ENCODE results near the gene GCNT1. TPM values are rescaled to one million over a fixed set of nuclear protein-coding genes. Genes with fewer than 3 reads are reported as not detected.

Gene GCNT1
- total and polyA plus RNA-seq, 2 of the 4 experiments (the other 2 are of a cell fraction) = 12.5 to 46.6 TPM

- no peak overlapping the region for H3K4me2 ChIP-seq (ENCODE audit: low read depth, low read length)
- H3K27me3 ChIP-seq (ENCODE audit: control insufficient read depth, insufficient read depth, low read length) = no peaks in the 10 kb centered on the region
- H4K20me1 ChIP-seq (ENCODE audit: insufficient read depth, low read length) = no peaks in the 10 kb centered on the region
- no TSS peak for BruUV-seq (replicated peaks)
- no peak overlapping the region for H3K56ac ChIP-seq (ENCODE audit: extremely low read depth, insufficient read depth, low read length)
- peak overlapping the region; percentile 68 for H3K4ac ChIP-seq (ENCODE audit: low read depth, low read length)
- no peak for ATAC-seq (ENCODE audit: low read depth)
- H4K91ac ChIP-seq (ENCODE audit: insufficient read depth, low read depth, low read length) = peak overlapping the region; percentile 85
- no peak overlapping the region for H3K27ac ChIP-seq (ENCODE audit: insufficient read depth, low read length)
- WGBS, 2 experiments (ENCODE audit: extremely low coverage in 2 of 2, insufficient read length in 1 of 2) = no CpG with 5 or more reads among the region's 1 CpG
- ChIA-PET CTCF (no interaction called here), POLR2A (ENCODE audit: unreplicated experiment) (no interaction called here)
- peak overlapping the region; percentile 30 to 36; a peak in 2 of 4 replicates for H4K8ac ChIP-seq (ENCODE audit: low read depth in 2 of 2, low read length in 2 of 2)
- H2AFZ ChIP-seq (replicated peaks; ENCODE audit: low read length, poor library complexity) = peak overlapping the region; percentile 52
- H2BK20ac ChIP-seq (ENCODE audit: low read depth, low read length) = peak overlapping the region; percentile 89
- H3K9me3 ChIP-seq (ENCODE audit: control insufficient read depth, insufficient read depth, low read length) = no peaks in the 10 kb centered on the region
- H4K5ac ChIP-seq (ENCODE audit: low read depth, low read length) = peak overlapping the region; percentile 79; the same call in 1 of the 2 replicates
- peak overlapping the region; percentile 89 for H2BK120ac ChIP-seq (ENCODE audit: low read depth, low read length)
- no peak for TF ChIP-seq BHLHE40 (IDR thresholded peaks at IDR 0.05; ENCODE audit: low read depth, low read length)
- TF ChIP-seq USF2 (IDR thresholded peaks at IDR 0.05; ENCODE audit: low read depth, low read length) = no peak
- no peak for TF ChIP-seq RCOR1 (IDR thresholded peaks at IDR 0.05; ENCODE audit: insufficient replicate concordance, low read length)
- no peak for TF ChIP-seq CTCF (conservative IDR thresholded peaks at IDR 0.05; ENCODE audit: low read depth, low read length)
- TF ChIP-seq MXI1 (IDR thresholded peaks at IDR 0.05; ENCODE audit: borderline replicate concordance, low read depth, low read length) = no peak
- TF ChIP-seq MAZ (IDR thresholded peaks at IDR 0.05; ENCODE audit: borderline replicate concordance, low read depth, low read length) = no peak
- TF ChIP-seq ELK1 (IDR thresholded peaks at IDR 0.05; ENCODE audit: borderline replicate concordance, low read depth, low read length) = no peak
- no peak for TF ChIP-seq MAFK (IDR thresholded peaks at IDR 0.05; ENCODE audit: low read depth, low read length)
- TF ChIP-seq CHD1 (IDR thresholded peaks at IDR 0.05; ENCODE audit: low read depth, low read length) = no peak
- TF ChIP-seq FOS (IDR thresholded peaks at IDR 0.05; ENCODE audit: low read depth, low read length) = no peak
- TF ChIP-seq POLR2A (IDR thresholded peaks at IDR 0.05; ENCODE audit: low read depth, low read length) = no peak
- TF ChIP-seq RAD21 (IDR thresholded peaks at IDR 0.05; ENCODE audit: low read length) = no peak
- TF ChIP-seq NFE2L2 (IDR thresholded peaks at IDR 0.05; ENCODE audit: low read depth, low read length) = no peak
- H3K9ac ChIP-seq (ENCODE audit: low read depth, low read length) = no peak overlapping the region
- H2AK5ac ChIP-seq (ENCODE audit: low read depth, low read length) = peak overlapping the region; percentile 77
- H3K9me1 ChIP-seq (ENCODE audit: insufficient read depth, low read length) = peaks cover 3% of the 10 kb centered on the region; the same call in 1 of the 2 replicates
- intact Hi-C loops (cut with micrococcal nuclease) (loop anchor here (5.0 kb wide), 1 partner anchor 51 kb away; no protein-coding TSS in a partner anchor), in situ Hi-C loops (cut with MboI; ENCODE audit: low sequenced_read_pairs) (no loop called here), dilution Hi-C loops (cut with HindIII; ENCODE audit: low sequenced_read_pairs, unreplicated experiment) (no loop called here)
- no peaks in the 10 kb centered on the region for H3K79me1 ChIP-seq (ENCODE audit: low read depth in 1 of 2, low read length in 2 of 2)
- peaks cover 12% of the 10 kb centered on the region for H3K4me1 ChIP-seq (ENCODE audit: control insufficient read depth, insufficient read depth, low read length)
- H3K4me3 ChIP-seq (ENCODE audit: insufficient read depth, low read depth, low read length) = no peak overlapping the region
- peak overlapping the region; percentile 71 for H2AK9ac ChIP-seq (replicated peaks; ENCODE audit: low read depth, low read length, poor library complexity)
- H2BK15ac ChIP-seq (ENCODE audit: low read depth, low read length) = peak overlapping the region; percentile 99; the same call in 2 of the 3 replicates
- H3K18ac ChIP-seq (ENCODE audit: low read depth, low read length) = peak overlapping the region; percentile 96
- no peak overlapping the region for H3K14ac ChIP-seq (replicated peaks; ENCODE audit: low read depth, low read length)
- H3K36me3 ChIP-seq (ENCODE audit: control insufficient read depth, insufficient read depth, low read length) = no peaks in the 10 kb centered on the region
- H2BK5ac ChIP-seq (ENCODE audit: low read depth, low read length, poor library complexity, severe bottlenecking) = peak overlapping the region; percentile 52
- 0 out of 2 replicates have a peak overlapping the region, but pooled peaks have one; percentile 44 for H3K23ac ChIP-seq (ENCODE audit: low read depth, low read length)
- DNase-seq = no peak
Measured at GRCh38 chr9:76452839-76453238, 6.1 kb upstream of the GCNT1 start.
